Ascending aorta (tissue), 2 donors: ENCODE measurements around the gene STK39. TPM values are rescaled to one million over a fixed set of nuclear protein-coding genes. Genes with fewer than 3 reads are reported as not detected.

ENCODE experiments used
- DNase-seq, 2 donors: peaks; one replicate each; pipeline ENCODE4 v3.0.0-alpha.2; 2019; ENCODE audit warnings: low spot score in 2 of 2
- H3K27ac ChIP-seq, 2 donors: fragments of 200-600 bp; sonication (generic); one replicate each; pipeline ENCODE4 v1.5.1; 2016 to 2017; ENCODE audit warnings: mild to moderate bottlenecking in 1 of 2
- H3K27me3 ChIP-seq: fragments of 200-600 bp; sonication (generic); one replicate; pipeline ENCODE4 v1.5.1; 2017
- H3K36me3 ChIP-seq, 2 donors: fragments of 200-600 bp; sonication (generic); one replicate each; pipeline ENCODE4 v1.5.1; 2016
- H3K4me1 ChIP-seq, 2 donors: fragments of 200-600 bp; sonication (generic); one replicate each; pipeline ENCODE4 v1.5.1; 2016 to 2017; ENCODE audit warnings: mild to moderate bottlenecking in 1 of 2
- H3K4me3 ChIP-seq, 2 donors: fragments of 200-600 bp; sonication (generic); one replicate each; pipeline ENCODE4 v1.5.1; 2016 to 2017; ENCODE audit warnings: mild to moderate bottlenecking in 1 of 2
- H3K9me3 ChIP-seq, 2 donors: fragments of 200-600 bp; sonication (generic); one replicate each; pipeline ENCODE4 v1.5.1; 2016
- CTCF ChIP-seq, 3 experiments: fragments of 200-600 bp in 2 of 3; fragments of 450-650 bp in 1 of 3; sonication (generic) in 2 of 3; IDR thresholded peaks; one replicate each; pipeline ENCODE4 v1.5.1; 2016 to 2019; ENCODE audit warnings: antibody characterized with exemption in 3 of 3, mild to moderate bottlenecking in 1 of 3, moderate library complexity in 1 of 3
- intact Hi-C: fragments of 100-400 bp; cut with DNase I; formaldehyde crosslinking; loops from one replicate; pipeline ENCODE4 v1.15.1; 2023
- total RNA-seq: library from RNA; depleted of rRNA; stranded (reverse); fragments of >200 nt; gene quantifications from one replicate; pipeline ENCODE4 v1.1.0, GENCODE V29; 2016

Gene STK39
- total RNA-seq, 1 donor from 2014 or later = 7.5 TPM

- Histone ChIP-seq H3K27ac (no peak overlapping the region), H3K9me3 (no peaks in the 10 kb centered on the region), H3K36me3 (no peaks in the 10 kb centered on the region), H3K4me1 (no peaks in the 10 kb centered on the region), H3K4me3 (no peak overlapping the region), H3K27me3 (no peaks in the 10 kb centered on the region)
- intact Hi-C loops = no loop called here
- no peak for DNase-seq
- TF ChIP-seq CTCF (IDR thresholded peaks at IDR 0.05) = no peak
Observed at GRCh38 chr2:167957662-167958061, 289.7 kb downstream of the STK39 start.

- Histone ChIP-seq H3K4me1 (no peaks in the 10 kb centered on the region), H3K27me3 (no peaks in the 10 kb centered on the region), H3K9me3 (no peaks in the 10 kb centered on the region), H3K36me3 (no peaks in the 10 kb centered on the region), H3K4me3 (no peak overlapping the region), H3K27ac (no peak overlapping the region)
- intact Hi-C loops = no loop called here
- DNase-seq = no peak
- no peak for TF ChIP-seq CTCF (IDR thresholded peaks at IDR 0.05)
Observed at GRCh38 chr2:167955264-167955906, 292.0 kb downstream of the STK39 start.

GRCh38 chr2:167954495-167954894, 292.9 kb downstream of the STK39 start:
- no peak for TF ChIP-seq CTCF (IDR thresholded peaks at IDR 0.05)
- H3K27ac ChIP-seq = no peak overlapping the region
- H3K4me3 ChIP-seq = no peak overlapping the region
- H3K36me3 ChIP-seq = no peaks in the 10 kb centered on the region
- no peaks in the 10 kb centered on the region for H3K27me3 ChIP-seq
- intact Hi-C loops = no loop called here
- H3K4me1 ChIP-seq = no peaks in the 10 kb centered on the region
- no peaks in the 10 kb centered on the region for H3K9me3 ChIP-seq
- DNase-seq = no peak

GRCh38 chr2:167953776-167954175, 293.6 kb downstream of the STK39 start:
- Histone ChIP-seq H3K27ac (no peak overlapping the region), H3K36me3 (no peaks in the 10 kb centered on the region), H3K9me3 (no peaks in the 10 kb centered on the region), H3K4me1 (no peaks in the 10 kb centered on the region), H3K27me3 (no peaks in the 10 kb centered on the region), H3K4me3 (no peak overlapping the region)
- intact Hi-C loops = no loop called here
- TF ChIP-seq CTCF (IDR thresholded peaks at IDR 0.05) = no peak
- DNase-seq = no peak

GRCh38 chr2:167950571-167950970, 296.8 kb downstream of the STK39 start:
- Histone ChIP-seq H3K4me1 (no peaks in the 10 kb centered on the region), H3K9me3 (no peaks in the 10 kb centered on the region), H3K27ac (no peak overlapping the region), H3K27me3 (no peaks in the 10 kb centered on the region), H3K4me3 (no peak overlapping the region), H3K36me3 (no peaks in the 10 kb centered on the region)
- DNase-seq = no peak
- no peak for TF ChIP-seq CTCF (IDR thresholded peaks at IDR 0.05)
- intact Hi-C loops = no loop called here

- H3K4me3 ChIP-seq = no peak overlapping the region
- H3K36me3 ChIP-seq = no peaks in the 10 kb centered on the region
- intact Hi-C loops = no loop called here
- no peaks in the 10 kb centered on the region for H3K4me1 ChIP-seq
- H3K9me3 ChIP-seq = no peaks in the 10 kb centered on the region
- H3K27me3 ChIP-seq = no peaks in the 10 kb centered on the region
- no peak overlapping the region for H3K27ac ChIP-seq
- TF ChIP-seq CTCF (IDR thresholded peaks at IDR 0.05) = no peak
- DNase-seq = no peak
Observed at GRCh38 chr2:167946441-167946841, 301.0 kb downstream of the STK39 start.
